Measurements from ENCODE around the gene NAV1.
A peak's percentile ranks its signal among the peaks of the same experiment; 100 is the strongest.
"Not testable (repeated sequence)": the region's sequence is repeated elsewhere in the genome, so short reads cannot be mapped to it uniquely, and the experiment has no call there.

NAV1 gene

DNA sequence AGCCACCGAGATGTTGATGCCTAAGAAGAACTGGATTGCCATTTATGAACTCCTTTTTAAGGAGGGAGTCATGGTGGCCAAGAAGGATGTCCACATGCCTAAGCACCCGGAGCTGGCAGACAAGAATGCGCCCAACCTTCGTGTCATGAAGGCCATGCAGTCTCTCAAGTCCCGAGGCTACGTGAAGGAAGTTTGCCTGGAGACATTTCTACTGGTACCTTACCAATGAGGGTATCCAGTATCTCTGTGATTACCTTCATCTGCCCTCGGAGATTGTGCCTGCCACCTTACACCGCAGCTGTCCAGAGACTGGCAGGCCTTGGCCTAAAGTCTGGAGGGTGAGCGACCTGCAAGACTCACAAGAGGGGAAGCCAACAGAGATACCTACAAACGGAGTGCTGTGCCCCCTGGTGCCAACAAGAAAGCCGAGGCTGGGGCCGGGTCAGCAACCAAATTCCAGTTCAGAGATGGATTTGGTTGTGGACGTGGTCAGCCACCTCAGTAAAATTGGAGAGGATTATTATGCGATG lies 18.8 kb upstream of the NAV1 start:
- DNase-seq (ENCODE audit: low read depth), result not testable (repeated sequence)

DNA sequence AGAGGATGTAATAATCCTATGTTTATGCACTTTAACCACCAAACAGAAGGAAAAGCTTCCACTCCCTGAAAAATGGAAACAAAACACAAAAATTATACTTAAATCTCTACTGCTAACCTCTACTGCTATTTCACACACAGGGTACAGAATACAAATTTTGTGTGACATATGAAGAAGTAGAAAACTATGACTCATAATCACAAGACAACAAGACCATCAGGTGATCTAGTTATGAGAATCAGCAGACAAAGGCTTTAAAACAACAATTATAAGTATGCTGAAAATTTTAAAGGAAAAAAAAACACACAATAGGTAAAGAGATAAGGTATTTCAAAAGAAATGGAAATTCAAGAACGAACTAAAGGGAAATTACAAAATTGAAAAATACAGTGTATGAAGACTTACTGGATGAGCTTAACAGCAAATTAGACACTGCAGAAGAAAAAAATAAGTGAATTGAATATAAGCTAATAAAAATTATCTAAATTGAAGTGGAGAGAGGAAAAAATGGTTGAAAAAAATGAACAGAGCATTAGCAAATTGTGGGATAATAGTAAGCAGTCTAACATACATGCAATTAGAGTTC lies 13.6 kb upstream of the NAV1 start:
- no peak for DNase-seq (ENCODE audit: low read depth)

DNA sequence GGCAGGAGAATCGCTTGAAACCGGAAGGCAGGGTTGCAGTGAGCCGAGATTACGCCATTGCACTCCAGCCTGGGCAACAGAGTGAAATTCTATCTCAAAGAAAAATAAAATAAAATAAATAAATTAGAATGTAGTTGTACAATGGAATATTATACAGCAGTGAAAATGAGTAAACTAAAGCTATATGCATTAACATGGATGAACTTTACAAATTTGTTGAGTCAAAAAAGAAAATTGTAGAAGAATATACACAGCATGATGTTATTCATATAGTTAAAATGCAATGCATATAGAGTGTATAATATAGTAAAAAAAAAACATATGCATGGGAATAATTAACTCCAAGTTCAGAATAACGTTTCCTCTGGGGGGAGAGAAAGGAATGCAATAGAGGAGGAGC lies 11.0 kb upstream of the NAV1 start:
- DNase-seq (ENCODE audit: low read depth), result no peak

DNA sequence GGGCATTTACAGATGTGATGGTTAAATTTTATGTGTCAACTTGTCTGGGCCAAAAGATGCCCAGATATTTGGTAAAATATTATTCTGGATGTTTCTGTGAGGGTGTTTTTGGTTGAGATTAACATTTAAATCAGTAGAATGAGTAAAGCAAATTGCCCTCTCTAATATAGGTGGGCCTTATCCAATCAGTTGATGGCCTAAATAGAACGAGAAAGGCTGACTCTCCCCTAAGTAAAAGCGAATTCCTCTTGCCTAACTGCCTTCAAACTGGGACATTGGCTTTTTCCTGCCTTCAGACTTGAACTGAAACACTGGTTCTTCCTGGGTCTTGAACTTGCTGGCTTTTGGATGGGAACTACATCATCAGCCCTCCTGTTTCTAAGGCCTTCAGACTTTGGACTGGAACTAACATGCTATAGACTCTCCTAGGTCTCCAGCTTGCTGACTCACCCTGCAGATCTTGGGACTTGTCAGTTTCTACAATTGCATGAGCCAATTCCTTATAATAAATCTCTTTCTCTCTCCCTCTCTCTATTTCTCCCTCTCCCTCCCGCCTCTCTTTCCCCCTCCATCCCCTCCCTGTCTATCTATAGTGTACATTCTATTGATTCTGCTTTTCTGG lies 10.2 kb upstream of the NAV1 start:
- DNase-seq (ENCODE audit: low read depth), result no peak

DNA sequence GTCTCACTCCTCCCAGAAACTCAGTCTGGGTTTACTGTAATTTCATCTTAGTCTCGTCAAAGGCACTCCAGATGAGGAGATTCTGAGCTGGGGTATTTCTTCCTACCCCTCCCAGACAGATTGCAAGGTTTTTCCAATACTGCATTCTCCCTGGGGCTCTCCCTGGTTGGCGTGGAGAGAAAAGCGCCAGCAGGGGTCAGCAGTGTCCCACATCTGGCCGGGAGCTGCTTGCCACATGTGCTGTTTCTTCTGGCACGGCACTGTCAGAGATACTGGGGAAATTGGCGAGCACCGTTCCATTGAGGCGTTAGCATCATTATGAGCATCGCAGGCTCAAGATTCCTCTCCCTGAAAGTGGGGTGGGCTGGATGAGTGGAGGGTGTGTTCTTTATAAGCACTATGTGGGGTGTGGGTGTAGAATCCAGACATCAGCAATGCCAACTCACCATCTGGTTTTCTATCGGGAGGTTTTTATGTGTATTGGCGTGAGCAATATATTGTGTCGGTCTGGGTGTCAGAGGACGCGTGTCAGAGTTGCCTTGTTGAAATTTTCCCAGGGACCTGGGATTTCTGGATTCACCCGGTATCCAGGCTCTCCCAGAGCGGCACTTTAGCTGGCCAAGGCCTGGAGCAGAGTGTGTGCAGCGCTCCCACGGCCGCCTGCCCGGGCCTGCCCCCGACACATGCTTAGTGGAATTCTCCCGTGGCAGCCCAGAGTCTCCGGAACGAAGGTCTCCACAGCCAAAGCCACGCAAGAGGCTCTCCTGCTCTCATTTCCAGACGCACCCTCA lies 8.0 kb upstream of the NAV1 start:
- DNase-seq (ENCODE audit: low read depth), result peak; percentile 26

DNA sequence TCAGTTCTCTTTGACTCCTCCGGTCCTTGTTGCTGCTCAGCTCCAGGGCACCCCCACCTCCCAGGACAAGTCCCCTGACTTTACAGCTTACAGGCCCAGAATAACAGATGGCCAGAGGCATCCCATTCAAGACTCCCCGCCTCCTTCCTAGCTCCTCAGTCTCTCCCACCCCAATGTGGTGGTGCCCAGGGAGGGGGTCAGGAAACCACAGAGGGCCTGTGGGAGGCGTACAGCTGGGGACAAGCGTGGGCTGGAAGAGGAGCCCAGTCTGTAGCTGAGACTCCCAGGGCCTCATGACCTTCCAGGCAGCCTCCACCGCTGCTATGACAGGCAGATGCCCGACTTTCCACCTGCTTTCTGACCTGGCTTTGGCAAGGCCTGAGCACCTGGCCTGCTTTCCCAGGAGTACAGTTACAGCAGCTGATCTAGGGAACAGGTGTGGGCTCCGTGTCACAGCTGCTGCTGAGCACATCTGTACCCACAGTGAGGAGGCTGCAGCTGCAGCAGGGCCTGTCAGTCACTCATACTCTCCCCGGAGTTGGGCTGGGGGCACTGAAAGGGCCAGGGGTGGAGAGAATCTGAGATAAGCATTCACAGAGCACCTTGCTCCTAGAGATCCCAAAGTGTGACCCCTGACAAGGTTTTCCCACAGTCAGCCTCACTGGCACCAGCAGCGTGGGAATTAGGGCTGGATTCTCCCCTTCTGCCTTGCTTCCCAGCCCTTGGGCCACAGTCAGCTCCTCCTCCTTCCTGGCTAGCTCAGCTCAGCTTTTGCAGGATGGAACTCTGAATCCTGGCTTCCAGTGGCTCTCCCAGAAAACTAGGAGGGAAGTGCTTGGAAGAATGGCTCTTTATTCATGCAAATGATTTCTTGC lies 7.1 kb upstream of the NAV1 start:
- DNase-seq (ENCODE audit: low read depth), result no peak

DNA sequence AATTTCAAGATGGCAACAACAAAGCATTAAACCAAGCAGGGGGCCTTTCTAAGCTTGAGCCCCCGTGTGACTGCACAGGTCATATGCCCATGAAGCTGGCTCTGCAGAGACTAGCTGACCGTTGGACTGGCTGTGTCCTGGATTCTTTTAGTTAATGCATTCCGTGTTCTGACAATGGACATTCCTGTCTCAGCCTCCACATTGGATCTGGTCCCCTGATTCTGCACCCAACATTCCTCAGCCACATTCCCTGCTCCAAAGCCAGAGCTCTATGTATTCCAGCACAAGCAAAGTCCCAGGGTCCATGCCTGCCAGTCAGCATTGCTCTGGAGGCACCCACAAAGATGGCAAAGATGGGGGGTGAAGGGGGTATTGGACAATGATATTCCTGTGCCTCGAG lies 5.1 kb upstream of the NAV1 start:
- no peak for DNase-seq (ENCODE audit: low read depth)

DNA sequence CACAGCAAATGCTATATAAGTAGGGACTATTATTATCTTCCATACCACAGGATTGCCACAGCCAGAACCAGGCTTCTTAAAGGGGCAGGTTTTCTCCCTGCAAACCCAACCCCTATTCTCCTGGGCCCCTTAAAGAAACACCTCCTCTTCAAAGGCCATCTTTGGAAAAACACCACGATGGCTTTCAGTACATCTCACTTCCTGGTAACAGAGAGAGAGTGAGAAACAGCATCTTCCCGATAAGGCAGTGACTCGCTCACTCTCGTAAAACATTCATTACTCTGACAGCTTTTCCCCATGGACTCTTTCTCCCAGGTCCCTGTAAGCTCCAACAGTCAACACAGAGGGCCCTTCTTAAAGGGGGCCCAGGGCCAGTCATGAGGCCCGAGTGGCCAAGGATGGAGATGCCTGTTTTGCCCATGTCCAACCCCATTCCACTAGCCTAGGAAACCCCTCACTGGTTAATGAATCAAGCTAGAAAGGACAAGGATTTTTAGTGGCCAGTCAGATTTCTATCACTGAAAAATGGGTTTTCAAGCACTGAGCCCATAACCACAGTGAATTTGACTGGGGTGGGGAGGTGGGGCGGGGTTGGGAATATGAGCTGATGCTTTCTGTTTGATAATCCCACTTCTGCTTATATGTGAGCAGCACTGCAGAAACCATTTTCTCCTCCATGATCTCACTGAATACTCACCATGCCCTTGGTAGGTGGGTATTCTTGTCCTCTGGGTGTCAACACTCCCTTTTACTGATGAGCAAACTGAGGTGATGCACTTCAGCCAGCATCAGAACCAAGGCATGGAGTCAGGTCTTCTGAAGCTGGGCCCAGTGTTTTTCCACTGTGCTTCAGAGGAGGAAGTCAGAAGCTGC lies 3.6 kb upstream of the NAV1 start:
- no peak for DNase-seq (ENCODE audit: low read depth)

DNA sequence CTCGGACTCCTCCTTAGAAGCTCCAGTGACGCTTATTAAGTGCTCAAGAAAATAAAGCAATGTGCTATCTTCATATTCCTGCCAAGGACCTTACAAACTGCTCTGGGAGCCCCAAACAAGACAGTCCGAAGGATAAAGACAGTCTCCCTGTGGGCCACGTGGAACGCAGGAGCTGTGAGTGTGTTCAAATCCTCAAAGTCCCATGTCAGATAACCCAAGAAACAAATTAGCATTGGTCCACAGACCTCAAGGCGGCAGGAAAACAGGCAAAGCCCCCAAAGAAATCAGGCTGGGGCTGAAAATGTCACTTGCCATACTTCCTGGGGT lies 3.0 kb upstream of the NAV1 start:
- no peak for DNase-seq (ENCODE audit: low read depth)

DNA sequence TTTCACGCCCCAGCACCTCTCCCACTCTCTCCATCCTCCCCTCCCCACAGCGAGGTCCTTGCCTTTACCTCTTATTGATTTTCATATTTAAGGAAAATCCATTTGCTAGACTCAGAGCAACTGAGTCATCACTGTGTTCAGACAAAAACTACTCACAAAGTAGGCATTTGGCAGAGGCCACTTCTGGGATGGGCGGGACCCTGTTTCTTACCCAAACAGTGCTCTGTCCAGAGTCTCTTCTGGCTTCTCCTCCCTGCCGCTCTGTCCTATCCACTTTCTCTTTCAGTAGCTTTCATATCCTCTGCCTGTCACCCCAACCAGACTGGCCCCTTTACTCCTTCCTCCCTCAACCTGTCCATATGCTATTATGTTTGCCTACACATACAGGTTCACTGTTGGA lies 2.4 kb upstream of the NAV1 start:
- no peak for DNase-seq (ENCODE audit: low read depth)

DNA sequence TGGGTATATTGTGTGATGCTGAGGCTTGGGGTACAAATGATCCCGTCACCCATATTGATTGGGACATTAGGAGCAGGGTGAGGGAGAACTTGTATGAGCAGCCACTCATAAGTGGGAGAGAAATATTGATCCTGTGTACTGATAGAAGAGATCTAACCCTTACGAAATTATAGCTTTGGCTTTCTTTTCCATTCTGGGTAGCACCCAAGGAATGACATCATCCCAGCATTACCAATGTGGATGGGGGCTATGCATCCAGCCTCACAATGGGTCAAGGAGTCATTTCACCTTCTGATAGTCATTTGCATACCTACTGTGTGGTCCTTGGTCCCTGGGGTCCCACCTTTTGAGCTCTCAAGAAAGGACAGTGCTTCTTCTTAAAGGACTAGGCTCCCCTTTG lies 1.9 kb upstream of the NAV1 start:
- DNase-seq (ENCODE audit: low read depth), result no peak

DNA sequence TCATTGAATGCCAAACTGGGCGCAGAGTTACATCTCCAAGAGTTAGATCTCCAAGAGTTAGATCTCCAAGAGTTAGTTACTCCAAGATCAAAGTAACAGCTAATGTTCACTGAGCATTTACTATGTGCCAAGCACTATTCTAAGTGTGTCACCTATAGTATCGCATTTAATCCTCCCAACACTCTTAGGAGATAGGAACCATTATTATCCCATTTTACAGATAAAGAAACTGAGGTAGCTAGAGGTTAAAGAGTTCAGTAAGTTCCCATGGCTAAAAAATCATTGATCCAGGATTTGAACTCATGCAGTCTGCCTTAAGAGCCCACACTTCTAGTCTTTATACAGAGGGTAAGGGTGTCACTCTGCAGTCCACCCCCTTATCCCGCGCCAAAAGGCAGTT lies 1.5 kb upstream of the NAV1 start:
- no peak for DNase-seq (ENCODE audit: low read depth)

DNA sequence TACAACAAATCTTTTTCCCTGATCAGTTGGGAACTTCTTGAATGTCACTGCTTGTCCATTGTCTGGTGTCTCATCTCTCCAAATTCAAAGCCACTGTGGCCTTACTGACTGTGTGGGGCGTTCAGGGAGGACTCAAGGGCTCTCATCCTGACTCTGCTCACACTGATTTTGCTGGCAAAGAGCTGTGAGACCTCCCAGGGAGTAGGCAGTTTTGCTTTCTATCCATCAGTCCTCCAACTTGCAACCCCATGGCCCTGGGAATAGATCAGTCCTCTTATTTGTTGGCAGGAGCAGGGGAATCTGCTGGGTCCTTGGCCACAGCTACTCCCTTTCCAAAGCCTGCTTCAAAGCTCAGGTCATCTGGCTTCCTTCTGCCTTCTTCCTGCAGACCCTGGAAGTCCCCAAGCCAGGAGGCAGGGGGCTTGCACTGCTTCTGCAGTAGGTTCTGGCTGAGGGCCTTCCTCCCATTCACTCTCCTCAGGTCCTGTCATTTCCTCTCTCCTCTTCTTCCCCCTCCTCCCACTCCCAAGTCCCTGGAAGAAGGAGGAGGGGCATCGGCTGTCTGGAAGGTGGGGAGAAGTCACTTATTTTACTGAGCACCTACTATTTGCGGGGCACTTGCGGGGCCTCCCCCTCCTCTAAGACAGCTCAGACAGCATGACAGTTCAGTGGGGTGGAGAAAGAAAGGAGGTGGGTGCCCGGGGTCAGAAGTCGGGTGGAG lies 876 bp upstream of the NAV1 start:
- no peak for DNase-seq (ENCODE audit: low read depth)

DNA sequence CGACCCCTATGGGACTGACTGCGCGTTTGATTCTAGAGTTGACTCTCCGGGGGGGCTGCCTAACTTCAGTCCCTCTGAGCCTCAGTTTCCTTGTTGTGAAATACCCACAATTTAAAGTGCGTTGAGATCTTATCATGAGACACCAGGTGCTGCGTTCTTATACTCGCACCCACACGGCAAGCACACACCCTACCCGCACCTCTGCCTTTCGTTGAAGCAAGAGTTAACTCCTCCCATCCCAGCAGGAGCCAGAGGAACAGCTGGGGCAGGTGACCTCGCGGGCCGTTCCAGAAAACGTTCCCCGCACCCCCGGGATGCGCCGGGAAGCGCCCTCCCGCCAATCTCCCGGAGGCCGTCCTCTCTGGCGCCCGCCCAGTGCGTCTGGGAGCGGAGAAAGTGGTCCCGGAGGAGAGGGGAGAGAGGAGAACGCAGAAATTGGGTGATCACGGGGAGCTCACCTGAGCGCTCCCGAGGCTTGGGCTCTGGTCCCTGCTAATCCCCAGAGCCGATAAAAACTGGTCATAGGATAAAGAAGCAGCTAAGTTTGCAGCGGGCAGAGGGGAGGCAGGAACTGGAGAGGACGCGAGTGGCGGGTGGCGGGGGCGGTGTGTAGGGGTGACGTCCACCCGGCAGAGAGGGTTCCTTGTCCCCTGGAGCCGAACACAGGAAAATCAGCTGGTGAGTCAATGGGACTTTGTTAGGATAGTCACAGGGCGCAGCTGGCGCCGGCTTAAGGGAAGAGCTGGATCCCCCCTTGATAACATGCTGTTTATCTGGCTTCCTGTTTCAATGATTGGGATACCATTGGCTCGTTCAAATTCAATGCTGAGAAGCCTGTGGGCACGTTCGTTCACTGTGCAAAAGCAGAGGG lies 869 bp downstream of the NAV1 start:
- DNase-seq (ENCODE audit: low read depth), result no peak

DNA sequence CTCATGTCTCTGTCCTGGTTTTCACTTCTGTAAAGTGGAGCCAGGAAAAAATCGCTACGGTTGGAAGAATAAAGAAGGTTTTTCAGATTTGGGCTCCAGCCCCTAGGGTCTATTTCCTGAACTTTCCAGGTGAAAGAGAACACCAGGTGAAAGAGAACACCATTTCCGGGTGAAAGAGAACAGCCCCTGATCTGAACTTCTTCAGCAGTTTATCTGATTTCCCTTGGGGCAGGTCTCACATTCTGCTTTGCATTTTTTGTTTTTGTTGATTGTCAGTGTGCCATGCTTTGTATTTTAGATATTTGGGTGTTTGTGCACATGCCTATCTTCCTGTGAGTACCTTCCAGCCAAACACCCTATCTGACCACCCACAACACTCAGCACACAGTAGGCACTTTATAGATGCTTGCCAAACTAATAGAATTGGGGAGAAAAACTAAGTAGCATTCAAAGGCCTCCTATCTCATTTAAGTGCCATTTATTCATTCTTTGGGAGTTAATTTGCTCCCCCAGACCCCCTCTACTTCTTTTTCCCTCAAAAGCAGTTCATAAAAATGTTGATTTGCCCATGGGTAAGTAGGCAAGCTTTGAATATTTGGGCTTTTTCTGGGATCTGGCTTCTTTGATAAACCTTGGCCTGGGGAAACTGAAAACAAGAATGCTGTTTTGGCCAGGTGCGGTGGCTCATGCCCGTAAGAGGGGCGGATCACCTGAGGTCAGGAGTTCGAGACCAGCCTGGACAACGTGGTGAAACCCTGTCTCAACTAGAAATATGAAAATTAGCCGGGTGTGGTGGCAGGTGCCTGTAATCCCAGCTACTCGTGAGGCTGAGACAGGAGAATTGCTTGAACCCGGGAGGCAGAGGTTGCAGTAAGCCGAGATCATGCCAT lies 2.2 kb downstream of the NAV1 start:
- no peak for DNase-seq (ENCODE audit: low read depth)

DNA sequence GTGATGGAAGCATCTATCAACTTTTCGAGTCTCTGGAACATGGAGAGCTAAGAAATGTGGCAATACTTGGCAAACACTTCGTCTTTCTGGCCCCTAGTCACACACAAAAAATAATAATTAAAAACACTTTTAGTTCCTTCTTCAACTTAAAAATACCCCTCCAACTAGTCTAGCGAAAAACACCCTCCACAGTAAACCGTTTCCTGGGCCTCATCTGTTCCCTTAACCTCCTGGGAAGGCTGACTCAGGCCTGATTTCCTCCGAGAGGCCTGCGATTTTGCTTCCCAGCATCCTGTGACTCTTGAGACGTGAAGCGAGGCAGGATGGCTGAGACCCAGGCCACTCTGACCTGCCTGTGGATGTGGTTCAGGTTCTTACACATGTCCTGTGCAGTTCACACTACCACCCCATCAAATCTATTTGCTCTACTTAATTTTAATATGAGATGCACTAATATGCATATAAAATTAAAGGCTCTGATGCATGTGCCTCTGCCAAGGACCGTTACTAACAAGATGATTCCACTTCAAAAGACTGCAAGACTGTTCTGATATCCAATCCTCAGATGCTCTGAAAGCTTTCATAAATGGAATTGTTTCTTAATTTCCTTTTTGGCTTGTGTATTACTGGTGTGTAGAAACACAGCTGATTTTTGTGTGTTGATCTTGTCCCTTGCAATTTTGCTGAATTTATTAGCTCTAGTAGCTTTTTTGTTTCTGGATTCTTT lies 3.5 kb downstream of the NAV1 start:
- no peak for DNase-seq (ENCODE audit: low read depth)

DNA sequence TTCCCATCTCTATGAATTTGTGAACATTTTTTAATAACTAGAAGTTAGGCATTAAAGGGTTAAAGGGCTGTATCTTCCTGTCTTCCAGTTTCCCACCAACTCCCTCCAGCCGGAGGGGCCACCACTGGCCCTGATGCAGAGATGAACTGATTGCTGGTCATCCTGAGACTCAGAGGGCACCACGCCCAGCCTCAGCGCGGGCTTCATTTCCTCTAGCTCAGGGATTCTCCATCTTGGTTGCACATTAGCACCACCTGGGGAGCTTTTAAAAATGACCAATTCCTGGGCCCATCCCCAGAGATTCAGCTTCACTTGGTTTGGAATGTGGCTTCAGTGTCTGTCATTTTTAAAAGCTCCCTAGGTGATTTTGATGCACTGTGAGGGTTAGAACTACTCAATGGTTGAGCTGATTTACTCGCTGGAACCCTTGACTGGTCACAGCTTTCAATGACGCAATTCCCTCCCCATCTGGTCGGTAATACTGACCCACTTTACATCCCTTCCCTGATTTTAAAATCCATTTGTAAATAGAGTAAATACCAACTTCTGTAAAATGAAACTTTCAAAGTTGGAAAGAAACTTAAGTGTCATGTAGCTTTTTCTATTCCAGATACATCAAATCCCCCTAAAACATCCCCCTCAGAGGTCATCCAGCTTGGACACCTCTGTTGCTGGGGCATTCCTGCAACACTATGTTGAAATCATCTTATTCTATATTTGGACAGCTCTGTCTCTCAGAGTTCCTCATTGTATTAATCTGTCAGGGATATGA lies 5.1 kb downstream of the NAV1 start:
- no peak for DNase-seq (ENCODE audit: low read depth)

Measured in stimulated activated CD8-positive, alpha-beta memory T cell treated with anti-CD3 and anti-CD28 coated beads, Interleukin-7, amount 100 ng/mL, for 24 hours (primary cell).